MV-4-11 (cell line): ENCODE measurements around the gene E2F8.

Experiments
- DNase-seq: peaks from one replicate; lab custom pipeline; 2025; lab: John Stamatoyannopoulos, UW

The E2F8 gene

GRCh38 chr11:19187114-19187832, 53.5 kb downstream of the E2F8 start:
- DNase-seq, result peak; percentile 10

- DNase-seq, result no peak
Measured at GRCh38 chr11:19185516-19186052, 55.2 kb downstream of the E2F8 start.

- DNase-seq, result no peak
Measured at GRCh38 chr11:19185036-19185435, 55.7 kb downstream of the E2F8 start.

GRCh38 chr11:19183646-19184045, 57.1 kb downstream of the E2F8 start:
- no peak for DNase-seq

- DNase-seq, result peak; percentile 26
Measured at GRCh38 chr11:19181531-19182261, 59.0 kb downstream of the E2F8 start.

DNA sequence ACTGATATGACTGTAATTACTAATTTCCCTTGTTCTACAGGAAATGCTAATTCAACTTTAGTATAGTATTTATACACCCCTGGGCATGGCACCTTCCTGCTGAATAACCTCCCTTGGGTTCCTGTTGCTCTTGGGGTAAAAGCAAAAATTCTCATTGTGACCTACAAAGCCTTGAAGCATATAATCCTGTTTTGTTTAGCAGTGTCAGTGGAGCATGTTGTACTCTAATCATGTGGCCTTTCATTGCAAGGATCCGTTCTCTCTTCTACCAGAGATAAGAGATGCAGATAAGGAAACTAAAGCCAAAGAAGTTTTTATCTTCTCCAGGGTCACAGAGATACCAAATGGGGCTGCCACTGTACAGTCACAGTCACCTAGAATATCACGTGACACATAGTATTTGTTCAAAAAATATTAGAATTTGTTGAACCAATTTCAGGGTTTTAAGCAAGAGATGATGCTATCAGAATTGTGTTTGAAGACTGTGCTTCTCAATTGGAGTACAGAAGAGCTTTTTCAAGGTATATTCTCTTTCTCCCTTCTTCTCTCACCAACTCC, 64.0 kb downstream of the E2F8 start:
- no peak for DNase-seq
